ENCODE data around the gene CPED1.

CPED1 gene

GRCh38 chr7:121323515-121324302 lies 335.2 kb downstream of the CPED1 start:
- no peak for DNase-seq (ENCODE audit: low read depth)

GRCh38 chr7:121327671-121328070 lies 339.2 kb downstream of the CPED1 start:
- no peak for DNase-seq (ENCODE audit: low read depth)

- no peak for DNase-seq (ENCODE audit: low read depth)
Observed at GRCh38 chr7:121328508-121329190, 340.1 kb downstream of the CPED1 start, which contains the start of gene WNT16. WNT16 (plus strand) TSS chr7:121329000; CDS start chr7:121329293, 293 bp downstream.

DNA sequence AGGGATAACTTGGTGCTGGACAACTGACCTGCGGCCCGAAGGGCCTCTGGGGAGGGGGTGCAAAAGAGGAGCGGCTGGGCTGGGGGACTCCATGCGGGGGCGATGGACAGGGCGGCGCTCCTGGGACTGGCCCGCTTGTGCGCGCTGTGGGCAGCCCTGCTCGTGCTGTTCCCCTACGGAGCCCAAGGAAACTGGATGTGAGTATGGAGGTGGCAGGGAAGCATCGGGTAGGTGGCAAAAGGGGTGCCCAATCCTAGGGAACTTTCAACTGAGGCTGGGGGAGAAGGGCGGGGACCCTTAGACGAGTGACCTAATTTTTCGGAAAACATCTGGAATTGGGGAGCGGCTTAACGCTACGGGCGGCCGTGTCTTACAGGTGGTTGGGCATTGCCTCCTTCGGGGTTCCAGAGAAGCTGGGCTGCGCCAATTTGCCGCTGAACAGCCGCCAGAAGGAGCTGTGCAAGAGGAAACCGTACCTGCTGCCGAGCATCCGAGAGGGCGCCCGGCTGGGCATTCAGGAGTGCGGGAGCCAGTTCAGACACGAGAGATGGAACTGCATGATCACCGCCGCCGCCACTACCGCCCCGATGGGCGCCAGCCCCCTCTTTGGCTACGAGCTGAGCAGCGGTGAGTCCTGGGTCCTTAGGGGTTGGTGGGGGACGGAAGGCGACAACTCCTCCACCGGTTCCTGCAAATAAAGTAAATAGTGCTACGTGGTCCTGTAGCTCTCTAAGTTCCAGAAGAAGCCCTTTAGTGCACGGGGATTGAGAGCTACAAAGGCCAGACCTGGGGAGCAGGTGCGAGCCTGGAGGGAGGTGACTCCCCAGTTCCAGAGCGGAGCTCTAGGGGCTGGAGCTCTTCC lies 340.9 kb downstream of the CPED1 start:
- DNase-seq (ENCODE audit: low read depth): no peak

DNA sequence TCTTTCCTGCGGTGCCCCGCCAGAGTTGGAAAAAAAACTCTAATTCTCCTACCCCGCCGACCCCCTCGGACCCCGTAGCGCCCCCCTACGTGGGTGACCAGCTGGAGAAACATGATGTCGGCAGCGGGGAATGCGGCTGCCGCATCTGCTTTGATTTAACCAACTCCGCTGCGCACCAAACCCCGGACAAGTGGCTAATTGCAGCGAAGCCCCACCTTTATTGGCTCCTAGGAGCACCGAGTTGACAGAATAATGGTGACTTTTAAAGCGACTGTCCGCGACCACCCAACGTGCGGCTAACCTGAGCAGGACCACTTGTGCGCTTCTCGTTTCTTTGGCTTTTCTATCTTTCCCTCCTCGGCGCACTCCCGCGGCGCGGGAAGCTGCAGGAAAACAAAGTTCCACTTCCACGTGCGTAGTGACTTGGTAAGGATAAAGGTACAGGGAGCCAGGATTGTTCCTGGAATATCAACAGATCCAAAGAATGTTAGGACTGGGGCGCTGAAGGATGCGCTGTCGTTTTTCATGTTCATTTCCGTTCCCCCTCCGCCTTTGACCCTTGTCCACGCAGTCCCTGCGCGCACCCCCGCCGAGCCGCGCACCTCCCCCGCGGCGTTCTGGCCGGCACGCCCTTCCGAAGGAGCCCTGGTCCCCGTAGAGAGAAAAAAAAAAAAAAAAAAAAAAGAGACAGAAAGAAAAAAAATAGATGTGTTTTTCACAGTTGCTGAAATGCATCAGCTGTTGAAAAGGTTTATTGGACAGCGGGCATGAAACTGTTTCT lies 341.7 kb downstream of the CPED1 start:
- DNase-seq (ENCODE audit: low read depth): no peak

DNA sequence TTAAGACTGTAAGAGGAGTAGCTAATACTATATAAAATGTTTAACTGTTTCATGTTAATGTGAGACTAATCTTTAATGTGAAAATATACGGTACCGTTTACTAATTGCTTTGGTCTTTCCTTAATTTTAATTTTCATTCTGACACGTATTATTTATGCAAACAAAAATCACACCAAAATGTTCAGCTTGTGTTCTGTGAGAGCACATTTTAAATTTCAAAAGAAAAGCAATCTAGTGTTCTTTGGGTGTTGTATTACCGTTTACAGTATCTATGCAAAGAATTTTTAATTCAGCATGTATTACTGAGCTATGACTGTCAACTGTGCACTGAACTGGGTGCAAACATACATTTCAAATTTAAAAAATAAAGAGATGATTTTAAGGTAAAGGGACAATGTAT lies 342.5 kb downstream of the CPED1 start:
- DNase-seq (ENCODE audit: low read depth): no peak

DNA sequence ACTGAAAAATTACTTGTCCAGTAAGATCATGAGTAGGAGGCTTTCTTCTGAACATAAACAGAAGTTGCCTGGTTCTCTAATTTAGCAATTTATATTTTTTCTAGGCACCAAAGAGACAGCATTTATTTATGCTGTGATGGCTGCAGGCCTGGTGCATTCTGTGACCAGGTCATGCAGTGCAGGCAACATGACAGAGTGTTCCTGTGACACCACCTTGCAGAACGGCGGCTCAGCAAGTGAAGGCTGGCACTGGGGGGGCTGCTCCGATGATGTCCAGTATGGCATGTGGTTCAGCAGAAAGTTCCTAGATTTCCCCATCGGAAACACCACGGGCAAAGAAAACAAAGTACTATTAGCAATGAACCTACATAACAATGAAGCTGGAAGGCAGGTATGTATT lies 343.1 kb downstream of the CPED1 start:
- no peak for DNase-seq (ENCODE audit: low read depth)

- no peak for DNase-seq (ENCODE audit: low read depth)
Observed at GRCh38 chr7:121334376-121334775, 345.9 kb downstream of the CPED1 start.

GRCh38 chr7:121334875-121335648 lies 346.6 kb downstream of the CPED1 start:
- peak; percentile 26 for DNase-seq (ENCODE audit: low read depth)

GRCh38 chr7:121336579-121336978 lies 348.1 kb downstream of the CPED1 start:
- no peak for DNase-seq (ENCODE audit: low read depth)

- DNase-seq (ENCODE audit: low read depth): no peak
Observed at GRCh38 chr7:121337398-121337797, 348.9 kb downstream of the CPED1 start.

DNA sequence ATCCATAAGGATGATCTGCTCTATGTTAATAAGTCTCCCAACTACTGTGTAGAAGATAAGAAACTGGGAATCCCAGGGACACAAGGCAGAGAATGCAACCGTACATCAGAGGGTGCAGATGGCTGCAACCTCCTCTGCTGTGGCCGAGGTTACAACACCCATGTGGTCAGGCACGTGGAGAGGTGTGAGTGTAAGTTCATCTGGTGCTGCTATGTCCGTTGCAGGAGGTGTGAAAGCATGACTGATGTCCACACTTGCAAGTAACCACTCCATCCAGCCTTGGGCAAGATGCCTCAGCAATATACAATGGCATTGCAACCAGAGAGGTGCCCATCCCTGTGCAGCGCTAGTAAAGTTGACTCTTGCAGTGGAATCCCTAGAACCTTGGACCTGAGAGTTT lies 350.6 kb downstream of the CPED1 start:
- DNase-seq (ENCODE audit: low read depth): no peak

DNA sequence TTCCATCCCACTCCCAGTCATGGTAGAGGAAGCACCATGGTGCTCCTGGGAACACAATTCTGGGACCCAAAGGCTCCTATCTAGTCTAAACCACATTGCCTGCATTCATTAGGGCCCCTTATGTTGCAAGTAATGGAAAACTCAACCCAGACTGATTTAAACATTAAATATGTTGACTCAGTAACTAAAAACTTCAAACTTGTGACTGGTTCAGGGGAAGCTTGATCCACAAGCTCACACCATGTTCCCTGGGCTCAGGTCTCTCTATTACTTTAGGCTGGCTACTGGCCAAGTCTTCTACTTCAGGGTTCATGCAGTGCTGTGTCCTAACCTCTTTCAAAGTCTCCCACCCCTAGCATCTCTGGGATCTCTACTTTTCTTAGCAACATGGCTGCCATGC lies 353.4 kb downstream of the CPED1 start:
- no peak for DNase-seq (ENCODE audit: low read depth)

- no peak for DNase-seq (ENCODE audit: low read depth)
Observed at GRCh38 chr7:121342631-121343030, 354.1 kb downstream of the CPED1 start.

DNA sequence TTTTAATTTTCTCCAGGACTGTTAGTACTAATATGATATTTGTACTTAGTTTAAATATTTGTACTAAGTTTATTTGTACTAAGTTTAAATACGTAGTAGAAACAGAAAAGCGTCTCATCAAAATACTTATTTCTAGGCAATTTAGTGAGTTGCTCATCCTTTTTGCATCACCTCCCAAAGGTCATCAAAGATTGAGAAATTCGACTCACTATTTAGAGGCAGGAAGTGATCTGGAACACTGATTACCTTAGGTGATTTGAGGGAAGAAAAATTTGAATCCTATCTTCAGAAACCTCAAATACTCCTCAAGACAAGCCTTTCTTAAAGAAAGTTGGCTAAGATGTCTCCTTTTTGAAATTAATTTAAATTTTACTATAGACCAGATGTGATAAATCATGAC lies 354.8 kb downstream of the CPED1 start:
- DNase-seq (ENCODE audit: low read depth): no peak

DNA sequence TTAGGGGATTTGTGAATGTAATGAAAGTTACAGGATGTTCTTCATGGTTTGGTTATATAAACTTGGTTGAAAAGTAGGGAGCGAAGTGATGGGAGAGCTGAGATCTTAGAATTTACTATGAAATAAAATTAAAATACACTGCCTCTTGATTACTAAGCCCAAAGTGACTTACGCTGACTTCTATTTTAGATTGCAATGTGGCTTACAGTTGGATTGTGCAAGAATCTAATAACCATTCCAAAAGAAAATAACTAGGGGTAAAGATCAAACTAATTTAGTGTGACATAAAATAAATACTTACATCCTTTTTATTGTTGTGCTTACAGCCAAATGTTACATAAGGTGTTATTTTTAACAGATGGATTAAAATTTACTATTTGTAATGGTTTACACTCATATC lies 355.6 kb downstream of the CPED1 start:
- no peak for DNase-seq (ENCODE audit: low read depth)

DNA sequence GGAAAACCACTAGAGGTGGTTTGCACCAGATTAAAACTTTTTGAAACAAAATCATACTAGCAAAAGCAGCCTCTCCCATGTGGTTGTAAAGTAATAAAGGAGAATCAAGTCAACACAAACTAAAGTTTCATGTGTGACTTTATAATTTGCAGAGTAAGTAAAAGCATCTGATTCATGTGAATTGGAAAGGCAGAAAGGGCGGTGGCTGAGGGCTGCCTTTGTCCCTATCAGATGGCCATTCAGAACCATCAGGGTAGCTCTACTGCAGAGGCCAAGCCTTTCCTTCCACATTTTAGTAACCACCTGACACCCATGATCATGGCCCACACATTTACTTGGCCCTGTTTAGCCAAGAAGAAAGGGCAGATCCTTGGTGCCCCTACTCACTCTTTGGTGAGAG lies 356.0 kb downstream of the CPED1 start:
- no peak for DNase-seq (ENCODE audit: low read depth)
